ENCODE measurements around the gene ARHGAP5.
A peak's percentile ranks its signal among the peaks of the same experiment; 100 is the strongest.
"Not testable (repeated sequence)": the region's sequence is repeated elsewhere in the genome, so short reads cannot be mapped to it uniquely, and the experiment has no call there.

ARHGAP5 gene

DNA sequence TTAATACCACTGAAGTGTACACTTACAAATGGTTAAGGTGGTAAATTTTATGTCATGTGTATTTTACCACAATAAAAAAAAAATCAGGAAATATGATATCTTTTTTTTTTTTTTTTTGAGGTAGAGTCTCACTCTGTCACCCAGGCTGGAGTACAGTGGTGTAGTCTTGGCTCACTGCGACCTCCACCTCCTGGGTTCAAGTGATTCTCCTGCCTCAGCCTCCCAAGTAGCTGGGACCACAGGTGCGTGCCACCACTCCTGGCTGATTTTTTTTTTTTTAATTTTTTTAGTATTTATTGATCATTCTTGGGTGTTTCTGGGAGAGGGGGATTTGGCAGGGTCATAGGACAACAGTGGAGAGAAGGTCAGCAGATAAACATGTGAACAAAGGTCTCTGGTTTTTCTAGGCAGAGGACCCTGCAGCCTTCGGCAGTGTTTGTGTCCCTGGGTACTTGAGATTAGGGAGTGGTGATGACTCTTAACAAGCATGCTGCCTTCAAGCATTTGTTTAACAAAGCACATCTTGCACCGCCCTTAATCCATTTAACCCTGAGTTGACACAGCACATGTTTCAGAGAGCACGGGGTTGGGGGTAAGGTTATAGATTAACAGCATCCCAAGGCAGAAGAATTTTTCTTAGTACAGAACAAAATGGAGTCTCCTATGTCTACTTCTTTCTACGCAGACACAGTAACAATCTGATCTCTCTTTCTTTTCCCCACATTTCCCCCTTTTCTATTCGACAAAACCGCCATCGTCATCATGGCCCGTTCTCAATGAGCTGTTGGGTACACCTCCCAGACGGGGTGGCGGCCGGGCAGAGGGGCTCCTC, 50.0 kb downstream of the ARHGAP5 start:
- DNase-seq = not testable (repeated sequence)

DNA sequence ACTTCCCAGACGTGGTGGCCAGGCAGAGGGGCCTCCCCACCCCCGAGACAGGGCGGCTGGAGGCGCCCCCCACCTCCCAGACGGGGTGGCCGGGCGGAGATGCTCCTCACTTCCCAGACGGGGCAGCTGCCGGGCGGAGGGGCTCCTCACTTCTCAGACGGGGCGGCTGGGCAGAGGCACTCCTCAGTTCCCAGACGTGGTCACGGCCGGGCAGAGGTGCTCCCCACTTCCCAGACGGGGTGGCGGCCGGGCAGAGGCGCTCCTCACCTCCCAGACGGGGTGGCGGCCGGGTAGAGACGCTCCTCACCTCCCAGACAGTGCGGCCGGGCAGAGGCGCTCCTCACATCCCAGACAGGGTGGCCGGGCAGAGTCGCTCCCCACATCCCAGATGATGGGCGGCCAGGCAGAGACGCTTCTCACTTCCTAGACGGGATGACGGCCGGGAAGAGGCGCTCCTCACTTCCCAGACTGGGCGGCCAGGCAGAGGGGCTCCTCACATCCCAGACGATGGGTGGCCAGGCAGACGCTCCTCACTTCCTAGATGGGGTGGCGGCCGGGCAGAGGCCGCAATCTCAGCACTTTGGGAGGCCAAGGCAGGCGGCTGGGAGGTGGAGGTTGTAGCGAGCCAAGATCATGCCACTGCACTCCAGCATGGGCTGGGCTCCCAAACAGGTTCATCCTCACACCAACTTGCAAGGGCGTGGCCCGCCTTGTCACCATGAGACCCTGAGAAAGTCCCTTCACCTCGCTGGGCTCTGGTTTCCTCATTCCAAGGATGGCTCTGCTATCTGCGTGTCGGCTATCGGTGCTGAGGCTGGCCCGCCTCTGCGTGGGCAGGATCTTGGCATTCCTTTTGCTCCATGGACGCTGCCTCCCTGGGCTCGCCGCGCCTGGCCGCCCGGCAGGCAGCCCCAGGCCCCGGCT, 50.9 kb downstream of the ARHGAP5 start:
- not testable (repeated sequence) for DNase-seq

DNA sequence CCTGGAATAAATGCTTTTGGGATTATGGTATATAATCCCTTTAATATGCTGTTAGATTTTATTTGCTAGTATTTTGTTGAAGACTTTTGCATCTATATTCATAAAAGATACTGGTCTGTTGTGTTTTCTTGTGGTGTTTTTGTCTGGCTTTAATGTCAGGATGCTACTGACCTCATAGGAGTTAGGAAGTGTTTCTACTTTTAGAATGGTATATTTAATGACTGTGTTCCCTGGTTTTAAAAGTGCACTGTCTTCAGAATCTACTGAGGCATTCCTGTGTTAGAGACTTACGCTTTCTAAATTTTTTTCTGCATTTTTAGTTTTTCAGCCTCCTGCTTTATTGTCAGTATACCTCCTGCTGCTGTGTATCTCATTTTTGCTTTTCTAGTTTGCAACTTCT, 51.6 kb downstream of the ARHGAP5 start:
- DNase-seq = no peak

DNA sequence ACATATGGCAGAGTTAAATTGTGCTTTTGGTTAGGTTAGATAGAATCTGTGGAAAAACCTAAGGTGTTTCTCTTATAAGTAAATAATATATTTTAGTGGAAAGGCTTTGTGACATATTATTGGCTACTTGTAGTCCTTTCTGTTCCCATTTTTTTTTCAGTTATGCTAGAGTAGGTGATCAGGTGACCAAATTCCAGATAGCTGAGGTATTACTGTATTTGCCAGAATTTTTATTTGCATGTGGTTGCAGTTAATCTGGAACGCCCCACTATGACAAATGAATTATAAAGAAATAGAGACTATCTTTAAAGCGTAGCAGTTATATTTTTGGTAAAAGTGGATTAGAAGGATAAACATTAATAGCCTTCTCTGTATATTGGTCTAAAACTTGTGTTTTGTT, 52.0 kb downstream of the ARHGAP5 start:
- no peak for DNase-seq

DNA sequence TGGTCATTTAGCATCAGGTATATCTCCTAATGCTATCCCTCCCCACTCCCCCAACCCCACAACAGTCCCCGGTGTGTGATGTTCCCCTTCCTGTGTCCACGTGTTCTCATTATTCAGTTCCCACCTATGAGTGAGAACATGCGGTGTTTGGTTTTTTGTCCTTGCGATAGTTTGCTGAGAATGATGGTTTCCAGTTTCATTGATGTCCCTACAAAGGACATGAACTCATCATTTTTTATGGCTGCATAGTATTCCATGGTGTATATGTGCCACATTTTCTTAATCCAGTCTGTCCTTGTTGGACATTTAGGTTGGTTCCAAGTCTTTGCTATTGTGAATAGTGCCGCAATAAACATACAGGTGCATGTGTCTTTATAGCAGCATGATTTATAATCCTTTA, 54.6 kb downstream of the ARHGAP5 start:
- DNase-seq = not testable (repeated sequence)

DNA sequence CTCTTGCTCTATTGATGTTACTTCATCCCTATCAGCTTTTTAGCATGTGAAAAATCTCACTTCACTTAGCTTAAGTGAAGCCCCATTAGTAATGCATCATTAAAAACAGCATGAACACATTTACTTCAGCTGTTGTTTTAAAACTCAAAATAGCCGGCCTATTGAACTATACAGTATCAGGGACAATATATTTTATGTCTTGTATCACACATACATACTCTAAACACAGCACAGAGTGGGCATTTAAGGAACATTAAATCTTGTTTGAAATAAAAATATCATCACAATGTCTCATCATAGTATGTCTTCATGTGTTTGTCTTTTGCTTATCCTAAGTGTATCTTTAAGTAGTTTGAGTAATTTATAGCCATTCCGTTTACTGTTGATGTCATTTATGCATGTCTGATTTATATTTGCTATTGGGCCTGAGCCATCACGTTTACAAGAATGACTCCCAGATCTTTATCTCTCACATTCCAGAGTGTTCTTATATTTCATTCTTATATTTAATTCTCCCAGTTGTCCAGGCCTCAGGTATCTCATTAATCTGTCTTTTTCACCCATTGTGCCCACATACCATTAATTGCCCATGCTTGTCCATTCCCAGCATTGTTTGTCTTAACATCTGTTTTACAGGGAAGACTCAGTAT, 57.5 kb downstream of the ARHGAP5 start:
- no peak for DNase-seq

DNA sequence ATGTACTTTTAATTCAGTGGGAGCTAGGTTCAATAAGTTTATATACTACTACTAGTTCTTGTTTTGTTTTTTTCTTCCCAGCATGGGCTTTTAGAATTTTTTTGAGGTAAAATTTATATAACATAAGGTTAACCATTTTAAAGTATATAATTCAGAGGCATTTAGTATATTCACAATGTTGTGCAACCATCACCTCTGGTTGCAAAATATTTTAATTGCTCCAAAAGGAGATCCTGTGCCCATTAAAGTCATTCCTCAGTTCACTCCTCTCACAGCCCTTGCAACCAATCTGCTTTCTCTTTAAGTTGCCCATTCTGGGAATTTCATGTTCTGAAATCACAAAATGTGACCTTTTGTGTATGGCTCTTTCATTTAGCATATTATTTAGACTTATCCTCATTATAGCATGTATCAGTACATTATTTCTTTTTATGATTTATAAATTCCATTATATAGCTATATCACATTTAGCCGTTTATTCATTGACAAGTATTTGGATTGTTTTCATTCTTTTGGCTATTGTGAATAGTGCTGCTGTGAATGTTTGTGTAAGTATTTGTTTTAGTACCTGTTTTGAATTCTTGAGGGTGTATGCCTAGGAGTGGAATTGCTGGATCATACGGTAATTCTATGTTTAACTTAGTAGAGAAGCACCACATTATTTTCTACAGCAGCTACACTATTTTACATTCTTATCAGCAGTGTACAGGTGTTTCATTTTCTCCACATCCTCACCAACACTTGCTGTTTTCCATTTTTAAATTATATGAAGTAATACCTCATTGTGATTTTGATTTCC, 59.1 kb downstream of the ARHGAP5 start:
- DNase-seq = no peak

DNA sequence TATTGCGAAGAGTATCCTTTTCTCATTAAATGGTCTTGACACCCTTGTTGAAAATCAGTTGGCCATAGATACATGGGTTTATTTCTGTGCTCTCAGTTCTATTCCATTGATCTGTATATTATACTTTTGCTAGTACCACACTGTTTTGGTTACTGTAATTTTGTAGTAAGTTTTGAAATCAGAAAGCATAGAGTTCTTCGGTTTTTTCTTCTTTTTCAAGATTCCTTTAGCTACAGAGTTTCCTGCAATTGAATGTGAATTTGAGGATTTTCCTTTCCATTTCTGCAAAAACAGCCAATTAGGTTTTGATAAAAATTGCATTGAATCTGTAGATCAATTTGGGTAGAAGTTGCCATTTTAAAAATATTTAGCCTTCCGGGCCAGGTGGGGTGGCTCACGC, 60.2 kb downstream of the ARHGAP5 start:
- no peak for DNase-seq

DNA sequence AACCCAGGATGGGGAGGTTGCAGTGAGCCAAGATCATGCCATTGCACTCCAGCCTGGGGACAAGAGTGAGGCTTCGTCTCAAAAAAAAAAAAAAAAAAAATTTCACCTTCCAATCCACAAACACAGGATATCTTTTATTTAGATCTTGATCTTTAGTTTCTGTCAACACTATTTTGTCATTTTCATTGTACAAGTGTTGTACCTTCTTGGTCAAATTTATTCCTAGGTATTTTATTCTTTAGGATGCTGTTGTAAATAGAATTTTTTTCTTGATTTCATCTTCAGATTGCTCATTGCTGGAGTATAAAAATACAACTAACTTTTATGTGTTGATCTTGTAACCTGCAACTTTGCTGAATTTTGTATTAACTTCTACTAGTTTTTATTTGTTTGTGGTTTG, 60.8 kb downstream of the ARHGAP5 start:
- DNase-seq = no peak

DNA sequence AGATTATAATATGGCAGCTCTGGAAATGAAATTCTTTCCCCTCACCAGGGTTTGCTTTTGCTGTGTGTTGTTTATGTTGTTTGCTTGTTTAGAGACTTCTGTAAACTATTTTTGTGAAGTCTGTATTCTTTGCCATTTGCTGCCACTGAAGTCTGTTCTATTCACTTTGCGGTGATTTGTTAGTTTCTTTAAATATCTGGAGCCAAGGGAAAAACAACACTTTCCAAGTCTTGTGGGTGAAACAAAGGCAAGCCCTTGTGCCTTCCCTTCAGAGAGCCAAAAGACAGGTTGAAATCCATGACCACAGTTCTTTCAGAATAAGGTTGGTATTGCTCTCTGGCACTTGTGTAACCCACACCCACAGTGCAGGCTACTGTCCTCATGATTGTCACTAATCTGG, 65.2 kb downstream of the ARHGAP5 start:
- no peak for DNase-seq

DNA sequence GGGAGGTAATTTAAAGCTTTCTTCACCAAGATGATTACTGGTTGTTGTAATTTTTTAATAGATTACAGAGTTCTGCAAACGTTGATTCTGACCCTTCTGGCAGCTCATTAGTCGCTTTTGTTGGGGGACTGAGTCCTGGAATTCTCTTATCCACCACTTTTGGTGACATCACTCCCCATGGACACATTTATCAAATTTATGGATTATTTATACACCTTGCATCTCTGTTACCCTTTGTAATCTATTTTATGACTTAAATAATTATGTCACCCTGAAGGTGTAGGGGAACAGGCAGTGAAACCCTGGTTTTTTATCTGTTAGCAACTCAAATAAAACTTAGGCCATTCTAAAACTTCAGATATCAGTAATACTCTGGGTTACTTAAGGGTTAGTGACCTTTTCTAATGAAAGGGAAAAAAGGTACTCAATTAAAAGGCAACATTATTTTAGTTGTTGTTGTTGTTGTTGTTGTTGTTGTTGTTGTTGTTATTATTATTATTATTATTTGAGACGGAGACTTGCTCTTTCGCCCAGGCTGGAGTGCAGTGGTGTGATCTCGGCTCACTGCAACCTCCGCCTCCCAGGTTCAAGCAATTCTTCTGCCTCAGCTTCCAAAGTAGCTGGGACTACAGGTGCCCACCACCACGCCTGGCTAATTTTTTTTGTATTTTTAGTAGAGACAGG, 65.8 kb downstream of the ARHGAP5 start:
- DNase-seq = no peak

DNA sequence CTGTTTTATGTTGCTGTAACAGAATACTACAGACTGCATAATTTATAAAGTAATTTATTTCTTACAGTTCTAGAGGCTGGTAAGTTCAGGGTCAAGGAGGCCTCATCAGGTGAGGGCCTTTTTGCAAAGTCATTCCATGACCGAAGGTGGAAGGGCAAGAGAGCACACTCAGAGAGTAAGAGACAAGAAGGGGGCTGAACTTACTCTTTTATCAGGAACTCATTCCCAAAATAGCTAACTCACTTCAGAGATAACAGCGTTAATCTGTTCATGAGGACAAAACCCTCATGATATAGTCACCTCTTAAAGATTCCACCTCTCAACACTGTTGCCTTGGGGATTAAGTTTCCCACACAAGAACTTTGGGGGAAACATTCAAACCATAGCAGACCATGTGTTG, 73.3 kb downstream of the ARHGAP5 start:
- DNase-seq = no peak

DNA sequence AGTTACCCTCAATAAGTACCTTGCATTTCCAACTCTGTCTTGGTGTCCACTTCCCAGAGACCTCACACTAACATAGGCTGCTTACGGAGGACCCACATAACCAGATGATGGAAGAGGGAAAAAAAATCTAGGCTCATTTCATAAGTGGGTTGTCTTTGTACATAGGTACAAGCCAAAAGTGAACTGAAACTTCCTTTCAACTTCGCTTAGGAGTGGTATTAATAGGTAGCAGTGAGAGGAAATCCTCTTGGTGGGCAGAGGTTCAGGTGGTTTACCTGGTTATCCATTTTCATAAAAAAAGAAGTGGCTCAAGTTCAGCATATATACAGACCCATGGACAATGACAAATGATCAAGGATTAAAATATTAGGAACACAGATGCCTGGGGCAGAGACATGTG, 88.9 kb downstream of the ARHGAP5 start:
- no peak for DNase-seq

DNA sequence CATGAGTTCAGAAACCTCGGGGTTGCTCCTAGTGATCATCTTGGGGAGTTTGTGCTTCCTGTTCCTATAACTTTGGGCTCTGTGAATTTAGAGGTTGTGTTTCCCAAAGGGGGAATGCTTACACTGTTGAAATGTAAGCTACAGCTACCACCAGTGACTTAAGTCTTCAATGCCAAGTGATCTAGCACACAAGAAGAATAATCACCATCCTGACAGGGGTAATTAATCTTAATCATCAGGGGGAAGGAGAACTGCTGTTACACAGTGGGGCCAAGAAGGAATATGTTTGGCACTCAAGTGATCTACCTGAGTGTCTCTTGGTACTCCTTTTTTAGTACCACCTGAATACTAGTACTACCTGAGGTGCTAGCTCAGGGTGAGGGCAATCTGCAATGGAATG, 89.8 kb downstream of the ARHGAP5 start:
- DNase-seq = no peak

DNA sequence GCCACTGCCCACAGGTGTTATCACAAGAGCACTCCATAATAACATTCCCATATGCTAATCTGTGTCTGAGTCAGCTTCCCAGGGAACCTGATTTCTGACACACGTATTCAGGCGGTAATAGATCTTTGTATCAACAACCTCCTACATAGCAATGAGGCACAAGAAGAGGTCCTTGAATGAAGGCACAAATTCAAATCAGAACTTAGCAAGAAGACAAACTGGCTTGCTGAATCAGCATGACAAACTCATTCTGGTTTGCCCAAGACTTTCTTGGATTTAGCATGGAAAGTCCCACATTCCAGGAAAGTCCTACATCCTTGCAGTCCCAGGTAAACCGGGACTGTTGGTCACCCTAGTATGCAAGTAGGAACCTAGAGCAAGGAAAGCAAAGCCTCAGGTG, 90.8 kb downstream of the ARHGAP5 start:
- DNase-seq = no peak

DNA sequence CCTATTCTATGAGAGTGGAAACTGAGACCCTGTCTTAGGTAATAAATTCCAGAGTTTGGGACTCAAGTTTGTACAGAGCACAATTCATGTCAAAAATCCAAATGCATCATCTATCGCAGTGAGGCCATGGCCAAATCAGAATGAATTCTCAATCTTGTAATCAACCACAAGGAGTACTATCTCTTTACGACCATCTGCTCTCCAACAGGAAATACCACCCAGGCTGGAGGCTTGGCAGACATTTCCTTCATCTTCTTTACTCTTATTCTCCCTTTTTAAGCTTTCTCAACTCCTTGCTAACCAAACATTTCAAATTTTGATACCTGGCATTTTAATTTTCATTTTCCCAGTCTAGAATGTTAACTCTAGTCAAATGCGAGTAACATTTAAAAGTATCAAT, 92.1 kb downstream of the ARHGAP5 start:
- no peak for DNase-seq

DNA sequence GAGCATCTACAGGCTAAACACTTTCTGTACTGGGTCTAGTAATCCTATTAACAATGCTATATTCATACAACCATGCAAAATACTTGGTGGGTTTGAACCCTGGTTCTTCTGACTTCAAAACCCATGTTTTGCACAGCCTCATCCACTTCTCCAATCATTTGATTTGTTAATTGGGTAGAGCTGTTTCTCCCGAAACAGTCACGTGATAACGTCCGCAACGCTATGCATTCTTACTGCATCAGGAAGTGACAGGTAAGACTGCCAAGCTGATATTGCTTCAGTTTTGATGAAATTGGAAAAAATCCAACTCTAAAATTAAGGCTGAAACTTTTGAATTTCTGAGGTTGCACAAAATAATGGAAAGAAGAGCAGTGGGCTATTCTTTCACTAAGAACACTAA, 94.4 kb downstream of the ARHGAP5 start:
- DNase-seq = no peak

DNA sequence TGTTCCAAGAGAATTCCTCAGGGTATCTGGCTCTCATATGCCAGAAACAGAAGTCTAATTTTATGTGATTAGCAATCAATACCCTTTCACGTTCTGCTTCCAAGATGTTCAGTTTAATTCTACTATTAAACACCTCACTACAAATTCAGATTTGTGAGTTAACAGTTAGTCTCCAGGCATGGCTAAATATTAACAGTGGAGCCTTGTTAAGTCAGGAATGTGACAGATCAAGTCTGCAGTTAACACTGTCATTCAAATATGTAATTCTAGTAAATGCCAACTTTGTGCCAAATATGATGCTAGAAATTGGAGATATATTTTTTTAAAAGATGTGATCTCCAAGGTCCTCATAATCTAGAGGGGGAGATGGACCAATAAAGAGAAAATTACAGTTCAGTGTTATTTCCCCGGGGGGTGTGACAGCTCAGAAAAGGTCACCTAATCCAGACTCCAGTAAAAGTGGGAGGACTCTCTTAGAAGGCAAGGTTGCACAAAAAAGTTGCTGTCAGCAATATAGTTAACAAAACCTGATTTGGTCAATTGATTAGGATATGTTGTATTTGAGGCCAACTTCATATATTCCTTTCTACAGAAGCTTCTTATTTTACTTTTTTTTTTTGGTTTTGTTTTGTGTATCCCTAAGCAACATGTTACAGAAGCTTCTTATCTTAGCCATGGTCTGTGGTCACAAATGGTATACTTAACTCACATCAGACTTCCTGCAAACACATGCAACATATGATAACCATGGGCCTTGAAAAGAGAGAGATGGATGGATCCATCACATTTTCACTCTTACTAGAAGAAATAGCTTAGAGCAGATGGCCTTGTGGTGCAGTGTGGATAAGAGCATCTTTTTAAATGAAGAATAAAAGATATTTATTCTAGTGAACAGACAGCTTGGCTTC, 106.3 kb downstream of the ARHGAP5 start:
- no peak for DNase-seq

DNA sequence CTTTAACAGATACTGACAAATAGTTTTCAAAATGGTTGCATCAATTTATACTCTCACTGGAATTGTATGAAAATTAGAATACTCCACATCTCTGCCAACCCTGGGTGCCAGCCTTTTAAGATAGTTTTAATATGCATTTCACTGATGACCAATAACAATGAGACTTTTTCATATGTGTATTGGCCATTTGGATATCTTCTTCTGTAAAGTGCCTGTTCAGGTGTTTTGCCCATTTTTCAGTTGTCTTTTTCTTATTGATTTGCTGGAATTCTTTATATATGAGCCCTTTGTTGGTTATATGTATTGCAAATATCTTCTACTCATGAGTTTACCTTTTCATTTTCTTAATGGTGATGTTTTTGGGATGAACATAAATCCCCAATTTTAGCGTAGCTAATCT, 108.0 kb downstream of the ARHGAP5 start:
- DNase-seq = no peak

DNA sequence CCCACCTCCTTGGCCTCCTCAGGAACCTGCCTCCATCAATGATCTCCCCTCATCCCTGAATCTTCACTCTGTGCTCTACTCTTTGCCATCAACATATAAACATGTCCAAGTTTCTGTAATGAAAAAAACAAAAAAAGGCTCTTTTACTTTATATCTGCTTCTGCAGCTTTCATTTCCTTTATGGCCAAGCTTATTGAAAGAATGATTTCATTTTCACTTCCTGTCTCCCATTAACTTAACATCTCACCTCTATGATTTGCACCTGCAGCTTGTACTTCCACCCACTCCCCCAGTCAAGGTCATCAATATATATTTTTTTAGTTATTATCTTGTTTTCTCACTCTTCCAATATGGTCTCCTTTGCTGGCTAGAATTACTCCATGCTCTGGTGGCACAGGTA, 109.1 kb downstream of the ARHGAP5 start:
- DNase-seq = no peak

DNA sequence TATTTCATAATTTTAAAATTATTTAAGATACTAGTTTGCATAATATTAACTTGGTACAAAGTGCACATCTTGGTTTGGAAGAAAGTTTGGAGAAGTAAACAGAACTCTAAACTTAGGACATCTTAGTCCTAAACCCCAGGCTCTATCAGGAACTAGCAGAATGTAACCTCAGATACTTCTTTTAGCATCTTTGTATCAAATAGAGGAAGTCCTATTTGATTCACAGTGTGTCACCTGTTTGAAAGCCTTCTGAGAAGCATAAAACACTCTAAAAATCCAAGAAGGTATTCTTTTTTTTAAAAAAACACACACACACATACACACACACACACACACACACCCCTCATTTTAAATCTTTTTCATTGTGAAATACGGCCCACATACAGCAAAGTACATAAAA, 112.7 kb downstream of the ARHGAP5 start:
- peak; percentile 29 for DNase-seq
